ENCODE measurements around the gene SCARF1.
A peak's percentile ranks its signal among the peaks of the same experiment; 100 is the strongest.

SCARF1 gene

GRCh38 chr17:1648173-1648962 is 2.8 kb upstream of the SCARF1 start:
- peak; percentile 30 for DNase-seq

- DNase-seq, result no peak
These were observed 2.3 kb upstream of the SCARF1 start for GRCh38 chr17:1647802-1648171.

- no peak for DNase-seq
These were observed 805 bp upstream of the SCARF1 start for GRCh38 chr17:1646199-1646875.

GRCh38 chr17:1644493-1645206 is 882 bp downstream of the SCARF1 start:
- DNase-seq, result peak; percentile 66

GRCh38 chr17:1643999-1644492 is 1.5 kb downstream of the SCARF1 start:
- DNase-seq, result no peak

GRCh38 chr17:1643293-1643998 is 2.1 kb downstream of the SCARF1 start:
- DNase-seq, result no peak

- no peak for DNase-seq
These were observed 4.5 kb downstream of the SCARF1 start for GRCh38 chr17:1641065-1641403.

GRCh38 chr17:1640329-1641064 is 5.0 kb downstream of the SCARF1 start:
- no peak for DNase-seq

- DNase-seq, result no peak
These were observed 5.9 kb downstream of the SCARF1 start for GRCh38 chr17:1639549-1640180.

- DNase-seq, result no peak
These were observed 6.8 kb downstream of the SCARF1 start for GRCh38 chr17:1638624-1639300.

- no peak for DNase-seq
These were observed 7.4 kb downstream of the SCARF1 start for GRCh38 chr17:1638171-1638590.

GRCh38 chr17:1636732-1637285 is 8.7 kb downstream of the SCARF1 start:
- no peak for DNase-seq

GRCh38 chr17:1635675-1636465 is 9.7 kb downstream of the SCARF1 start:
- DNase-seq, result no peak

- no peak for DNase-seq
These were observed 10.5 kb downstream of the SCARF1 start for GRCh38 chr17:1634841-1635650.

- DNase-seq, result no peak
These were observed 14.9 kb downstream of the SCARF1 start for GRCh38 chr17:1630662-1631061.

- peak; percentile 40 for DNase-seq
These were observed 15.8 kb downstream of the SCARF1 start for GRCh38 chr17:1629504-1630310.

GRCh38 chr17:1628856-1629503 is 16.6 kb downstream of the SCARF1 start:
- peak; percentile 95 for DNase-seq

Data from fibroblast of skin of right biceps (primary cell).